Naive B cell (primary cell): ENCODE data around the gene TFEB. TPM values are rescaled to one million over a fixed set of nuclear protein-coding genes. Genes with fewer than 3 reads are reported as not detected.

ENCODE experiments used
- ATAC-seq, 2 donors: fragments of 150-1000 bp; cut with Tn5 transposase; 2 replicates each; pipeline ENCODE4 v1.10.0; 2021; ENCODE audit warnings: low read depth in 2 of 2, mild to moderate bottlenecking in 2 of 2, moderate library complexity in 2 of 2
- DNase-seq: peaks from one replicate; pipeline ENCODE4 v3.0.0; 2022
- H3K27ac Mint-ChIP-seq, 6 donors: one replicate each; pipeline ENCODE4 v1.8.0; 2020 to 2022; ENCODE audit warnings: mild to moderate bottlenecking in 6 of 6, mixed read lengths in 6 of 6, moderate library complexity in 5 of 6, inconsistent platforms in 2 of 6
- H3K27me3 Mint-ChIP-seq, 3 donors: one replicate each; pipeline ENCODE4 v1.8.0; 2021 to 2022; ENCODE audit warnings: mixed read lengths in 3 of 3, mild to moderate bottlenecking in 1 of 3
- H3K36me3 Mint-ChIP-seq, 2 donors: one replicate each; pipeline ENCODE4 v1.8.0; 2020 to 2022; ENCODE audit warnings: mixed read lengths in 2 of 2, inconsistent platforms in 1 of 2, mild to moderate bottlenecking in 1 of 2
- H3K4me1 Mint-ChIP-seq, 3 donors: one replicate each; pipeline ENCODE4 v1.8.0; 2020 to 2022; ENCODE audit warnings: mixed read lengths in 3 of 3, inconsistent platforms in 1 of 3, mild to moderate bottlenecking in 1 of 3, moderate library complexity in 1 of 3
- H3K4me3 Mint-ChIP-seq, 8 donors: one replicate each; pipeline ENCODE4 v1.8.0; 2020 to 2022; ENCODE audit warnings: mild to moderate bottlenecking in 8 of 8, mixed read lengths in 8 of 8, moderate library complexity in 8 of 8, inconsistent platforms in 2 of 8
- H3K9me3 Mint-ChIP-seq, 7 donors: one replicate each; pipeline ENCODE4 v1.8.0; 2020 to 2022; ENCODE audit warnings: mixed read lengths in 7 of 7, mild to moderate bottlenecking in 5 of 7, inconsistent platforms in 2 of 7, moderate library complexity in 1 of 7
- polyA plus RNA-seq, 6 donors: library from polyadenylated mRNA; unstranded; fragments of 300-500 nt; fragmentation: Illumina TruSeq; gene quantifications; one replicate each; pipeline ENCODE4 v1.2.3, GENCODE V29; 2021; ENCODE audit warnings: low read depth in 6 of 6

TFEB gene
- polyA plus RNA-seq, 6 donors from 2014 or later: 52.3 to 145 (median 72.6) TPM

GRCh38 chr6:41739041-41739440 lies 3.6 kb upstream of the TFEB start:
- DNase-seq (no peak), ATAC-seq (no peak)
- Mint-ChIP-seq H3K27ac (no peak overlapping the region), H3K4me3 (no peak overlapping the region), H3K4me1 (peaks cover 0 to 8% (median 7%) of the 10 kb centered on the region in 3 donors), H3K36me3 (no peaks in the 10 kb centered on the region), H3K9me3 (no peaks in the 10 kb centered on the region), H3K27me3 (peaks cover 0 to 4% (median 0%) of the 10 kb centered on the region in 3 donors)

GRCh38 chr6:41737591-41738130 lies 2.3 kb upstream of the TFEB start:
- H3K27ac Mint-ChIP-seq: no peak overlapping the region
- no peaks in the 10 kb centered on the region for H3K9me3 Mint-ChIP-seq
- no peaks in the 10 kb centered on the region for H3K27me3 Mint-ChIP-seq
- H3K4me3 Mint-ChIP-seq: peak overlapping the region in 2 of 8 donors; percentile 10 to 92
- ATAC-seq (no peak), DNase-seq (no peak)
- H3K36me3 Mint-ChIP-seq: no peaks in the 10 kb centered on the region
- H3K4me1 Mint-ChIP-seq: peaks cover 5 to 15% (median 8%) of the 10 kb centered on the region in 3 donors

- Mint-ChIP-seq H3K27ac (no peak overlapping the region), H3K36me3 (no peaks in the 10 kb centered on the region), H3K9me3 (no peaks in the 10 kb centered on the region), H3K27me3 (no peaks in the 10 kb centered on the region), H3K4me1 (peaks cover 11 to 20% (median 13%) of the 10 kb centered on the region in 3 donors), H3K4me3 (peak overlapping the region in 4 of 8 donors; percentile 42 to 92 (median 49))
- DNase-seq: no peak
- no peak for ATAC-seq
Observed at GRCh38 chr6:41736800-41737555, 1.6 kb upstream of the TFEB start.

- Mint-ChIP-seq H3K4me1 (peaks cover 15 to 28% (median 17%) of the 10 kb centered on the region in 3 donors), H3K36me3 (no peaks in the 10 kb centered on the region), H3K27ac (no peak overlapping the region), H3K9me3 (no peaks in the 10 kb centered on the region), H3K4me3 (peak overlapping the region in 6 of 8 donors; percentile 42 to 92 (median 81)), H3K27me3 (no peaks in the 10 kb centered on the region)
- no peak for DNase-seq
- ATAC-seq: no peak
Observed at GRCh38 chr6:41736186-41736733, 852 bp upstream of the TFEB start.

GRCh38 chr6:41734666-41735426 lies 562 bp downstream of the TFEB start:
- H3K27me3 Mint-ChIP-seq: no peaks in the 10 kb centered on the region
- no peaks in the 10 kb centered on the region for H3K36me3 Mint-ChIP-seq
- H3K4me3 Mint-ChIP-seq: peak overlapping the region; percentile 75 to 95 (median 90)
- no peaks in the 10 kb centered on the region for H3K9me3 Mint-ChIP-seq
- DNase-seq: peak; percentile 80
- peaks cover 29 to 42% (median 30%) of the 10 kb centered on the region in 3 donors for H3K4me1 Mint-ChIP-seq
- peak overlapping the region in 5 of 6 donors; percentile 44 to 92 (median 88) for H3K27ac Mint-ChIP-seq
- ATAC-seq: peak; percentile 40 to 45

- ATAC-seq: peak; percentile 66 to 69
- Mint-ChIP-seq H3K4me3 (peak overlapping the region; percentile 75 to 99 (median 91)), H3K4me1 (peaks cover 38 to 50% (median 38%) of the 10 kb centered on the region in 3 donors), H3K27me3 (no peaks in the 10 kb centered on the region), H3K27ac (peak overlapping the region; percentile 88 to 98 (median 94)), H3K9me3 (no peaks in the 10 kb centered on the region), H3K36me3 (no peaks in the 10 kb centered on the region)
- DNase-seq: peak; percentile 87
Observed at GRCh38 chr6:41733707-41734665, 1.4 kb downstream of the TFEB start.

GRCh38 chr6:41733360-41733706 lies 2.1 kb downstream of the TFEB start:
- H3K4me1 Mint-ChIP-seq: peaks cover 45 to 57% (median 45%) of the 10 kb centered on the region in 3 donors
- no peaks in the 10 kb centered on the region for H3K36me3 Mint-ChIP-seq
- H3K4me3 Mint-ChIP-seq: peak overlapping the region; percentile 75 to 99 (median 90)
- no peaks in the 10 kb centered on the region for H3K9me3 Mint-ChIP-seq
- H3K27me3 Mint-ChIP-seq: no peaks in the 10 kb centered on the region
- DNase-seq (peak; percentile 25), ATAC-seq (no peak)
- H3K27ac Mint-ChIP-seq: peak overlapping the region; percentile 88 to 98 (median 96)

GRCh38 chr6:41732591-41733359 lies 2.6 kb downstream of the TFEB start:
- ATAC-seq (peak; percentile 51 to 54), DNase-seq (peak; percentile 77)
- Mint-ChIP-seq H3K36me3 (no peaks in the 10 kb centered on the region), H3K4me1 (peaks cover 50 to 63% (median 50%) of the 10 kb centered on the region in 3 donors), H3K27ac (peak overlapping the region; percentile 88 to 98 (median 96)), H3K9me3 (no peaks in the 10 kb centered on the region), H3K4me3 (peak overlapping the region; percentile 75 to 99 (median 90)), H3K27me3 (no peaks in the 10 kb centered on the region)

- Mint-ChIP-seq H3K4me1 (peaks cover 55 to 69% (median 56%) of the 10 kb centered on the region in 3 donors), H3K9me3 (no peaks in the 10 kb centered on the region), H3K4me3 (peak overlapping the region; percentile 75 to 99 (median 90)), H3K27me3 (no peaks in the 10 kb centered on the region), H3K36me3 (no peaks in the 10 kb centered on the region), H3K27ac (peak overlapping the region; percentile 88 to 98 (median 96))
- ATAC-seq (no peak), DNase-seq (no peak)
Observed at GRCh38 chr6:41732149-41732548, 3.3 kb downstream of the TFEB start.

GRCh38 chr6:41731561-41732086 lies 3.8 kb downstream of the TFEB start:
- Mint-ChIP-seq H3K36me3 (no peaks in the 10 kb centered on the region), H3K9me3 (no peaks in the 10 kb centered on the region), H3K4me3 (peak overlapping the region; percentile 75 to 99 (median 90)), H3K27me3 (no peaks in the 10 kb centered on the region), H3K4me1 (peaks cover 59 to 74% (median 61%) of the 10 kb centered on the region in 3 donors), H3K27ac (peak overlapping the region; percentile 84 to 97 (median 88))
- no peak for DNase-seq
- no peak for ATAC-seq

GRCh38 chr6:41730531-41731436 lies 4.6 kb downstream of the TFEB start:
- DNase-seq (no peak), ATAC-seq (no peak)
- peaks cover 58 to 78% (median 69%) of the 10 kb centered on the region in 3 donors for H3K4me1 Mint-ChIP-seq

More at GRCh38 chr6:41730531-41731436, 4.6 kb downstream of the TFEB start:
- Mint-ChIP-seq H3K36me3 (no peaks in the 10 kb centered on the region), H3K27me3 (no peaks in the 10 kb centered on the region), H3K4me3 (peak overlapping the region; percentile 75 to 99 (median 90)), H3K27ac (peak overlapping the region; percentile 76 to 96 (median 88)), H3K9me3 (no peaks in the 10 kb centered on the region)
